ENCODE results near the gene UCMA. TPM values are rescaled to one million over a fixed set of nuclear protein-coding genes. Genes with fewer than 3 reads are reported as not detected.

UCMA gene
- total and polyA plus RNA-seq, 9 of the 15 experiments (the other 6 are each of a cell fraction or from before 2014, with no cell fraction given) = not detected

GRCh38 chr10:13231190-13231589 lies 3.0 kb downstream of the UCMA start (continued):
- TF ChIP-seq ATF4 (CRISPR knock-in tag; IDR thresholded peaks at IDR 0.05) (no peak), CEBPG (CRISPR knock-in tag; IDR thresholded peaks at IDR 0.05) (no peak), CEBPG (tag; conservative IDR thresholded peaks at IDR 0.05 in 1 of 2, IDR thresholded peaks at IDR 0.05 in 1 of 2) (no peak), ZNF407 (IDR thresholded peaks at IDR 0.05; ENCODE audit: low read depth) (no peak), ESRRB (CRISPR knock-in tag; IDR thresholded peaks at IDR 0.05; ENCODE audit: borderline replicate concordance) (no peak), ZNF197 (CRISPR knock-in tag; IDR thresholded peaks at IDR 0.05; ENCODE audit: low read depth) (no peak), KDM1A (IDR thresholded peaks at IDR 0.05) (no peak), MAZ (CRISPR knock-in tag; conservative IDR thresholded peaks at IDR 0.05 in 1 of 2, IDR thresholded peaks at IDR 0.05 in 1 of 2) (no peak), RBM25 (IDR thresholded peaks at IDR 0.05; ENCODE audit: low read depth, low read length, severe bottlenecking) (peak; percentile 38), ESRRA (IDR thresholded peaks at IDR 0.05; ENCODE audit: borderline replicate concordance, low read depth) (no peak), XRCC3 (IDR thresholded peaks at IDR 0.05) (no peak)

Data from K562 (cell line).